Ascending aorta (tissue), 2 donors: ENCODE data around the gene CLEC11A. TPM values are rescaled to one million over a fixed set of nuclear protein-coding genes. Genes with fewer than 3 reads are reported as not detected.

Experiments
- DNase-seq, 2 donors: peaks; one replicate each; pipeline ENCODE4 v3.0.0-alpha.2; 2019; ENCODE audit warnings: low spot score in 2 of 2
- H3K27ac ChIP-seq, 2 donors: fragments of 200-600 bp; sonication (generic); one replicate each; pipeline ENCODE4 v1.5.1; 2016 to 2017; ENCODE audit warnings: mild to moderate bottlenecking in 1 of 2
- H3K27me3 ChIP-seq: fragments of 200-600 bp; sonication (generic); one replicate; pipeline ENCODE4 v1.5.1; 2017
- H3K36me3 ChIP-seq, 2 donors: fragments of 200-600 bp; sonication (generic); one replicate each; pipeline ENCODE4 v1.5.1; 2016
- H3K4me1 ChIP-seq, 2 donors: fragments of 200-600 bp; sonication (generic); one replicate each; pipeline ENCODE4 v1.5.1; 2016 to 2017; ENCODE audit warnings: mild to moderate bottlenecking in 1 of 2
- H3K4me3 ChIP-seq, 2 donors: fragments of 200-600 bp; sonication (generic); one replicate each; pipeline ENCODE4 v1.5.1; 2016 to 2017; ENCODE audit warnings: mild to moderate bottlenecking in 1 of 2
- H3K9me3 ChIP-seq, 2 donors: fragments of 200-600 bp; sonication (generic); one replicate each; pipeline ENCODE4 v1.5.1; 2016
- CTCF ChIP-seq, 3 experiments: fragments of 200-600 bp in 2 of 3; fragments of 450-650 bp in 1 of 3; sonication (generic) in 2 of 3; IDR thresholded peaks; one replicate each; pipeline ENCODE4 v1.5.1; 2016 to 2019; ENCODE audit warnings: antibody characterized with exemption in 3 of 3, mild to moderate bottlenecking in 1 of 3, moderate library complexity in 1 of 3
- intact Hi-C: fragments of 100-400 bp; cut with DNase I; formaldehyde crosslinking; loops from one replicate; pipeline ENCODE4 v1.15.1; 2023
- total RNA-seq: library from RNA; depleted of rRNA; stranded (reverse); fragments of >200 nt; gene quantifications from one replicate; pipeline ENCODE4 v1.1.0, GENCODE V29; 2016

CLEC11A gene, protein sequence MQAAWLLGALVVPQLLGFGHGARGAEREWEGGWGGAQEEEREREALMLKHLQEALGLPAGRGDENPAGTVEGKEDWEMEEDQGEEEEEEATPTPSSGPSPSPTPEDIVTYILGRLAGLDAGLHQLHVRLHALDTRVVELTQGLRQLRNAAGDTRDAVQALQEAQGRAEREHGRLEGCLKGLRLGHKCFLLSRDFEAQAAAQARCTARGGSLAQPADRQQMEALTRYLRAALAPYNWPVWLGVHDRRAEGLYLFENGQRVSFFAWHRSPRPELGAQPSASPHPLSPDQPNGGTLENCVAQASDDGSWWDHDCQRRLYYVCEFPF
- total RNA-seq = not detected

- no peak for TF ChIP-seq CTCF (IDR thresholded peaks at IDR 0.05)
- Histone ChIP-seq H3K27ac (peak within 1 kb of the TSS in 1 of 2 donors; percentile 34), H3K4me1 (peaks cover 12 to 19% of the 10 kb centered on the region in 2 donors), H3K27me3 (peaks cover 11% of the 10 kb centered on the region), H3K4me3 (peak within 1 kb of the TSS; percentile 51 to 71), H3K36me3 (no peaks in the 10 kb centered on the region), H3K9me3 (no peaks in the 10 kb centered on the region)
- no peak for DNase-seq
- intact Hi-C loops = no loop called here
Measured at GRCh38 chr19:50723069-50723468, at the start of gene CLEC11A. TSS of gene CLEC11A (plus strand) at chr19:50723364. CDS start at chr19:50723526, 162 bp downstream.

DNA sequence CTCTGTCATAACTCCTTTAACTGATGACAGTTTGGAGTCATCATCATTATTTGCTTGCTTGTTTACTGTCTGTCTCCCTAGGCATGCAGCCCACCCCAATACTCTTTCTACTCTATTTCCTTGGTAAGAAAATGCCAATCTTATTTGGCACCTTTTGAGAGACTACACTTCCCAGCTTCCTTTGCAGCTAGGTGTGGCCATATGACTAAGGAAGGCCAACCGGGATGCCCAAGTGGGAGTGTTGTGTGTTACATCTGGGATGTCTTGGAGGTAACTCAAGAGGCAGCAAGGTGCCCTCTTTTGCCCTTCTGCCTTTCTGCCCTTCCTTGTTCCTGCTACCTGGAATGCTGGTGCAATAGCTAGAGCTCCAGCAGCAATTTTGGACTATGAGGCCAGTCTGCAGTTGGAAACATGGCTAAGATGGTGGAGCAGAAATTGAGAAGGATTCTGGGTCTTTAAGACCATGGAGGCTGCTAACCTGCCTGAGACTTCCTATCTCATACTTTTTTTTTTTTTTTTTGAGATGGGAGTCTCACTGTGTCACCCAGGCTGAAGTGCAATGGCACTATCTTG, 46.5 kb upstream of the CLEC11A start:
- Histone ChIP-seq H3K36me3 (no peaks in the 10 kb centered on the region), H3K4me1 (no peaks in the 10 kb centered on the region), H3K27me3 (no peaks in the 10 kb centered on the region), H3K4me3 (no peak overlapping the region), H3K27ac (no peak overlapping the region), H3K9me3 (no peaks in the 10 kb centered on the region)
- DNase-seq = no peak
- TF ChIP-seq CTCF (IDR thresholded peaks at IDR 0.05) = no peak
- intact Hi-C loops = no loop called here

DNA sequence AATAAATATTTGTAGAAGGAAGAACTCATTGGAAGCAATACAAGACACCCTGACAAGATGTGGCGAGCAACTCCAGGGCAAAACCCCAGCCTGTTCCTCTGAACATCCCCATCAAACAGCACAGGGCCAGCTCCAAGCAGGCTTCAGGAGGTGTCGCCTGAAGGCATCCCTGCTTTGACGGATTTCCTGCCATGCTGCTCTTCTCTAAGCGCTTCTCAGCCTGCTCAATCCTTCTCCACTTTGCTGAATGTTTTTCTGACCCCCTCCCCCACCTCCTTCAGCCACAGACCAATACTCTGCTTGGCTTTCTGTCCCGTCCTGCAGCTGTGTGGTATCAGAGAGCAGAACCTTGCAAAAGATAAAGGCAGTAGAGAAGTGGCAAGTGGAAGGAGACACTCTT, 45.5 kb upstream of the CLEC11A start:
- DNase-seq = no peak
- H3K27me3 ChIP-seq = no peaks in the 10 kb centered on the region
- intact Hi-C loops = no loop called here
- no peaks in the 10 kb centered on the region for H3K36me3 ChIP-seq
- H3K4me1 ChIP-seq = no peaks in the 10 kb centered on the region
- no peaks in the 10 kb centered on the region for H3K9me3 ChIP-seq
- TF ChIP-seq CTCF (IDR thresholded peaks at IDR 0.05) = no peak
- no peak overlapping the region for H3K27ac ChIP-seq
- H3K4me3 ChIP-seq = no peak overlapping the region

DNA sequence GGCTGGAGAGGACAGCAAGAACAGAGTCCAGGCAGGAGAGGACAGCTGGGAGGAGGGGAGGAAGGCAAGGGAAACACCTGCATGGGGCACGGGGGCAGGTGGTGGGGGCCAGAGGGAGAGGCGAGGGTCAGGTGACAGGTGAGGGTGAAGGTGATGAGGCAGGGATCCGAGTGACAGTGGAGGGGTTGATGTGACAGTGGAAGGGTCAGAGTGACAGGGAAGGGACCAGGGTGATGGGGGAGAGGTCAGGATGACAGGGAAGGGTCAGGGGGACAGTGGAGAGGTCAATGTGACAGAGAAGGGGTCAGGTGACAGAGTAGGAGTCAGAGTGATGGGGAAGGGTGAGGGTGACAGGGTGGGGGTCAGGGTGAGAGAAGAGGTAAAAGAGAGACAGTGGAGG, 44.8 kb upstream of the CLEC11A start:
- H3K27ac ChIP-seq = no peak overlapping the region
- no peak for DNase-seq
- H3K9me3 ChIP-seq = no peaks in the 10 kb centered on the region
- H3K4me1 ChIP-seq = no peaks in the 10 kb centered on the region
- intact Hi-C loops = no loop called here
- TF ChIP-seq CTCF (IDR thresholded peaks at IDR 0.05) = no peak
- no peak overlapping the region for H3K4me3 ChIP-seq
- H3K36me3 ChIP-seq = no peaks in the 10 kb centered on the region
- H3K27me3 ChIP-seq = no peaks in the 10 kb centered on the region

DNA sequence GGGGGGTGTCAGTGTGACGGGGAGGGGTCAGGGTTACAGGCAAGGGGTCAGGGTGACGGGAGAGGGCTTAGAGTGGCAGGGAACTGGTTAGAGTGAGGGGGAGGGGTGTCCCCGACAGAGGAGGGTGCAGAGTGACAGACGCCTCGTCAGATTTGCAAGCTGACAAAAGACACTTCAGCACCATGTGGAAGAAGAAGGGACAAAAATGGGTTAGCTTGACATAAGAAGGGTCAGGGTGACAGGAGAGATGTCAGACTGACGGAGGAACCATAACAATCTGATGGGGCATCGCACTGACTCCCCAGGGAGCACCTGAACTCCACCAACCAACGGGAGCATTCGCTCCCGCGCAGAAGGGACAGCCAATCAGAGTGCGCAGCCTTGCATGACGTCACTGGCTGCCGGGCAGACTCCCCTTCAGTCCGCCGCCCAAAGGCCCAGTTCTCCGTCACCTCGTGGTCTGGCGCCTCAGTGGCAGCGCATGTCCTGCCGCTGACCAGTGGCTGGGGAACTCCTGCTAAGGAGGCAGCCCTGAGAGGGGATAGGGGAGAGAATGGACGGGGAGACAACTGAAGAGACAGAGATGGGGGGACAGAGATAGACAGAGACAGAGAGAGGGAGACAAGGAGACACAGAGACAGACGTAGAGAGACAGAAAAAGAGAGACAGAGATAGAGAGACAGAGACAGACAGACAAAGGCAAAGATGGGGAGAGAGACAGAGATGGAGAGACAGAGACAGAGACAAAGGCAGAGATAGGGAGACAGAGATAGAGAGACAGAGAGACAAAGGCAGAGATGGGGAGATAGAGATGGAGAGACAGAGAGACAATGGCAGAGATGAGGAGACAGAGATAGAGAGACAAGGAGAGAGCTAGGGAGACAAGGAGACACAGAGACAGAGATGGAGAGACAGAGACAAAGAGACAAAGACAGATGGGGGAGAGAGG, 43.7 kb upstream of the CLEC11A start:
- Histone ChIP-seq H3K27me3 (no peaks in the 10 kb centered on the region), H3K36me3 (no peaks in the 10 kb centered on the region), H3K4me3 (no peak overlapping the region), H3K27ac (no peak overlapping the region), H3K9me3 (no peaks in the 10 kb centered on the region), H3K4me1 (no peaks in the 10 kb centered on the region)
- intact Hi-C loops = no loop called here
- no peak for TF ChIP-seq CTCF (IDR thresholded peaks at IDR 0.05)
- peak; percentile 16 to 74 for DNase-seq
